ENCODE measurements around the gene NRXN2. TPM values are rescaled to one million over a fixed set of nuclear protein-coding genes. Genes with fewer than 3 reads are reported as not detected.

NRXN2 gene
- total and polyA plus RNA-seq, 2 experiments from 2014 or later: 1.1 to 5.6 TPM

- WGBS, 2 experiments (ENCODE audit: low coverage in 1 of 2, low lambda C conversion rate in 2 of 2, missing lambda C conversion rate in 2 of 2): 10 to 13% methylated on average over 4 to 5 of the region's 5 CpGs
- in situ Hi-C loops (cut with MboI): no loop called here
Observed at GRCh38 chr11:64715110-64715509, 7.9 kb downstream of the NRXN2 start.

GRCh38 chr11:64714666-64715065, 8.3 kb downstream of the NRXN2 start:
- Histone ChIP-seq H3K4me1 (ENCODE audit: insufficient read depth) (no peaks in the 10 kb centered on the region), H3F3A (ENCODE audit: insufficient read depth) (no peaks in the 10 kb centered on the region), H3K27me3 (replicated peaks; ENCODE audit: insufficient read depth) (peaks cover 77% of the 10 kb centered on the region), H3K79me2 (ENCODE audit: insufficient read depth) (no peaks in the 10 kb centered on the region), H3K27ac (no peak overlapping the region), H3K9ac (no peak overlapping the region), H3K9me2 (ENCODE audit: insufficient read depth) (no peaks in the 10 kb centered on the region), H3K4me3 (no peak overlapping the region), H3K4me2 (ENCODE audit: unreplicated experiment) (no peak overlapping the region), H4K20me1 (ENCODE audit: insufficient read depth) (no peaks in the 10 kb centered on the region), H3K36me3 (ENCODE audit: low read depth) (no peaks in the 10 kb centered on the region), H2AFZ (no peak overlapping the region), H3K9me3 (ENCODE audit: low read depth) (no peaks in the 10 kb centered on the region)
- no peak for TF ChIP-seq EZH2 (IDR thresholded peaks at IDR 0.05; ENCODE audit: insufficient read depth, poor library complexity, severe bottlenecking)
- no peak for TF ChIP-seq EZH2phosphoT487 (IDR thresholded peaks at IDR 0.05; ENCODE audit: insufficient read depth, low read depth)
- 17 to 21% methylated on average over 5 of the region's 5 CpGs for whole genome bisulfite sequencing, 2 experiments (ENCODE audit: low coverage in 1 of 2, low lambda C conversion rate in 2 of 2, missing lambda C conversion rate in 2 of 2)
- in situ Hi-C loops (cut with MboI): no loop called here
- DNase-seq: no peak

More at GRCh38 chr11:64715110-64715509, 7.9 kb downstream of the NRXN2 start:
- H3K9me3 ChIP-seq (ENCODE audit: low read depth): no peaks in the 10 kb centered on the region
- H3K9me2 ChIP-seq (ENCODE audit: insufficient read depth): no peaks in the 10 kb centered on the region
- no peaks in the 10 kb centered on the region for H3F3A ChIP-seq (ENCODE audit: insufficient read depth)
- H3K79me2 ChIP-seq (ENCODE audit: insufficient read depth): no peaks in the 10 kb centered on the region
- TF ChIP-seq EZH2 (IDR thresholded peaks at IDR 0.05; ENCODE audit: insufficient read depth, poor library complexity, severe bottlenecking): no peak
- no peak for TF ChIP-seq EZH2phosphoT487 (IDR thresholded peaks at IDR 0.05; ENCODE audit: insufficient read depth, low read depth)
- H3K9ac ChIP-seq: no peak overlapping the region
- no peak for DNase-seq
- peaks cover 77% of the 10 kb centered on the region for H3K27me3 ChIP-seq (replicated peaks; ENCODE audit: insufficient read depth)
- no peak overlapping the region for H3K4me2 ChIP-seq (ENCODE audit: unreplicated experiment)
- H3K4me3 ChIP-seq: no peak overlapping the region
- H3K4me1 ChIP-seq (ENCODE audit: insufficient read depth): no peaks in the 10 kb centered on the region
- no peaks in the 10 kb centered on the region for H4K20me1 ChIP-seq (ENCODE audit: insufficient read depth)
- H3K27ac ChIP-seq: no peak overlapping the region
- no peak overlapping the region for H2AFZ ChIP-seq
- H3K36me3 ChIP-seq (ENCODE audit: low read depth): no peaks in the 10 kb centered on the region

DNA sequence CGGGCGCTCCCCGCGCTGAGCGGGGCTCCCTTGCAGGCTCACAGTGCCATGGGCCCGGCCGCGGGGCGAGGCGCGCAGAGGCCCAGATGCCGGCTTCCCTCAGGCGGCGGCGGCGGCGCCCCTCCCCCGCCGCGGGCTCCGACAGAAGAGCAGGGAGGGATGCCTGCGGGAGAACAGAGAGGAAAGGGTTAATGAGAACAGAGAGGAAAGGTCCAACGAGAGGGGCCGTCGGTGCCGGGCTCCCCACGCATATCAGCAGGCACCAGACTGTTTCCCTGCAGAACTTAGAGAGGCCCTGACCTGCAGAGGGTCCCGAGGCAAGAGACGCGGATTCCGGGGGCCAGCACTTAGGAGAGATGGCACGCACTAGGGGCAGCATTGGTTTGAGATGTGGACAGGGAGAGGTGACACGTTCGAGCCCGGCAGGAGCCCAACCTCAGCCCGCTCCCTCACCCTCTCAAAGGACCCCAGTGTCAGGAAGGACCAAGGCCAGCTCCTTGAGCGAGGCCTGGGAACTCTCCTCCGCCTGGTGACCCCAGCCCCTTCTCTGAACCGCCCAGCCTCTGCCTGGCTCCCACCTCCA, 9.1 kb downstream of the NRXN2 start:
- in situ Hi-C loops (cut with MboI): no loop called here
- H3K27ac ChIP-seq: no peak overlapping the region
- TF ChIP-seq EZH2phosphoT487 (IDR thresholded peaks at IDR 0.05; ENCODE audit: insufficient read depth, low read depth): no peak
- TF ChIP-seq EZH2 (IDR thresholded peaks at IDR 0.05; ENCODE audit: insufficient read depth, poor library complexity, severe bottlenecking): peak; percentile 63
- no peaks in the 10 kb centered on the region for H3K4me1 ChIP-seq (ENCODE audit: insufficient read depth)
- H3K4me2 ChIP-seq (ENCODE audit: unreplicated experiment): no peak overlapping the region
- no peak for DNase-seq
- no peaks in the 10 kb centered on the region for H3K79me2 ChIP-seq (ENCODE audit: insufficient read depth)
- no peaks in the 10 kb centered on the region for H3K9me2 ChIP-seq (ENCODE audit: insufficient read depth)
- H3K4me3 ChIP-seq: no peak overlapping the region
- H2AFZ ChIP-seq: no peak overlapping the region
- no peaks in the 10 kb centered on the region for H3K9me3 ChIP-seq (ENCODE audit: low read depth)
- WGBS, 2 experiments (ENCODE audit: low coverage in 1 of 2, low lambda C conversion rate in 2 of 2, missing lambda C conversion rate in 2 of 2): 1% methylated on average over 29 to 34 of the region's 39 CpGs
- H3F3A ChIP-seq (ENCODE audit: insufficient read depth): no peaks in the 10 kb centered on the region
- H3K27me3 ChIP-seq (replicated peaks; ENCODE audit: insufficient read depth): peaks cover 79% of the 10 kb centered on the region
- H3K9ac ChIP-seq: no peak overlapping the region
- H3K36me3 ChIP-seq (ENCODE audit: low read depth): no peaks in the 10 kb centered on the region
- no peaks in the 10 kb centered on the region for H4K20me1 ChIP-seq (ENCODE audit: insufficient read depth)

DNA sequence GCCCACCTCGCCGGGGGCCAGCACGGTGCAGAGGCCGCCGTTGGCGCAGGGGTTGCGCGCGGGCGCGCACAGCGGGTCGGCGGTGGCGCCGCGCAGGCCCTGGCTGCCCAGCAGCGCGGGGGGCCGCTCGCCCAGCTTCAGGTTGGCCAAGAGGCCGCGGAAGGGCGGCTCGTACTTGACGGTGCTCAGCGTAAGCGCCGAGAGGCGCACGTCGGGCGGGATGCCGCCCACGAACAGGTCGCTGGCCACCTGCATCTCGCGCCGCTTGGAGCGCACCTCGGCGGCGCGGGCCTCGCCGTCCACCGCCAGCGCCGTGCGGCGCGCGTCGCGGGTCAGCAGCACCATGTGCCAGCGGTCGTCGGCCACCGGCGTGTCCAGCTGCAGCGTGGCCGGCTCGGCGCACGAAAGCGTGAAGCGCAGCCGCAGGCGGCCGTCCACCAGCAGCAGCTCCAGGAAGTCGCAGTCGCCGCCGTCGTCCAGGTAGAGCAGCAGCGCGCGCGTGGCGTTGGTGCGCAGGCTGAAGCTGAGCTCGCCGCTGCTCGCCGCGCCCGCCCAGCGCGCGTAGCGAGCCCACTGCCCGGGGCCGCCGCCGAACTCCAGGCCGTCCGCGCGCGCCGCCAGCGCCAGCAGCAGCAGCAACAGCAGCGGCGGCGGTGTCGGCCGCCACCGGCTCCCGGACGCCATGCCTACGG, 9.8 kb downstream of the NRXN2 start:
- Histone ChIP-seq H3F3A (ENCODE audit: insufficient read depth) (no peaks in the 10 kb centered on the region), H3K9me2 (ENCODE audit: insufficient read depth) (no peaks in the 10 kb centered on the region), H2AFZ (no peak overlapping the region), H4K20me1 (ENCODE audit: insufficient read depth) (no peaks in the 10 kb centered on the region), H3K9ac (no peak overlapping the region), H3K36me3 (ENCODE audit: low read depth) (no peaks in the 10 kb centered on the region), H3K27ac (no peak overlapping the region), H3K4me1 (ENCODE audit: insufficient read depth) (no peaks in the 10 kb centered on the region), H3K9me3 (ENCODE audit: low read depth) (no peaks in the 10 kb centered on the region), H3K4me3 (no peak overlapping the region), H3K79me2 (ENCODE audit: insufficient read depth) (no peaks in the 10 kb centered on the region), H3K27me3 (replicated peaks; ENCODE audit: insufficient read depth) (peaks cover 79% of the 10 kb centered on the region), H3K4me2 (ENCODE audit: unreplicated experiment) (no peak overlapping the region)
- DNase-seq: peak; percentile 56
- in situ Hi-C loops (cut with MboI): no loop called here
- WGBS, 2 experiments (ENCODE audit: low coverage in 1 of 2, low lambda C conversion rate in 2 of 2, missing lambda C conversion rate in 2 of 2): 2 to 4% methylated on average over 67 to 85 of the region's 111 CpGs
- TF ChIP-seq EZH2 (IDR thresholded peaks at IDR 0.05; ENCODE audit: insufficient read depth, poor library complexity, severe bottlenecking) (no peak), EZH2phosphoT487 (IDR thresholded peaks at IDR 0.05; ENCODE audit: insufficient read depth, low read depth) (no peak)

All from GM23248 (cell line).